ENCODE data around the gene ATP1B1.

DNA sequence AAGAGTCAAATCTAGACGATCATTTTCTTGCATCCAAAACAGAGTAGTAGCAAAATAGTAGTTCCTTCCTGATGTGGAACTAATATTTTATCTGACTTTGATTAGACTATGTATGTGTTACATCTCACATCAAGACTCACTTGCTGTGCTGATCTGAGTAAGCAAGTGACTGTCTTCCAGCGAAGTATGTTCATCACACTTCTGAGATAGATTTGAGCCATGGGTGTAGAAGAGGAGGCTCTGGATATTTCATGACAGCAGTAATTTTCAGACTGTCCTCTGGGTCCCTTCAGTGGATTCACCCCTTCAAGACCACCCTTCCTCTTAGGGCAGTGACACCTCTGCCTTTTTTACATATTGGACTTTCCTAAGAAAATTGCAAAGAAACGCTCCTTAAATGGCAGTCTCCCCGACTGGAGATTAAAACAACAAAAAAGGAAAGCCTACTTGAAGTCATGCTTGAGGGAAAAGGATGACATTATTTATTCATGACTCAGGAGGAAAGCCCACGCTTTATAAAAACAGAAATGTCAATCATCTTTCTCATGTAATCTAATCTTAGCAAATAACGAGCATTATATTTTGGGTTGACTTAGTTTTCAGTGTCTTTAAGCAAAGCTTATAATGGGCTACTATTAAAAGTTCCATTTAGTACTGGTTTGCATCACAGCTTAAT is 22.8 kb downstream of the ATP1B1 start:
- TF ChIP-seq, protein P1, sequence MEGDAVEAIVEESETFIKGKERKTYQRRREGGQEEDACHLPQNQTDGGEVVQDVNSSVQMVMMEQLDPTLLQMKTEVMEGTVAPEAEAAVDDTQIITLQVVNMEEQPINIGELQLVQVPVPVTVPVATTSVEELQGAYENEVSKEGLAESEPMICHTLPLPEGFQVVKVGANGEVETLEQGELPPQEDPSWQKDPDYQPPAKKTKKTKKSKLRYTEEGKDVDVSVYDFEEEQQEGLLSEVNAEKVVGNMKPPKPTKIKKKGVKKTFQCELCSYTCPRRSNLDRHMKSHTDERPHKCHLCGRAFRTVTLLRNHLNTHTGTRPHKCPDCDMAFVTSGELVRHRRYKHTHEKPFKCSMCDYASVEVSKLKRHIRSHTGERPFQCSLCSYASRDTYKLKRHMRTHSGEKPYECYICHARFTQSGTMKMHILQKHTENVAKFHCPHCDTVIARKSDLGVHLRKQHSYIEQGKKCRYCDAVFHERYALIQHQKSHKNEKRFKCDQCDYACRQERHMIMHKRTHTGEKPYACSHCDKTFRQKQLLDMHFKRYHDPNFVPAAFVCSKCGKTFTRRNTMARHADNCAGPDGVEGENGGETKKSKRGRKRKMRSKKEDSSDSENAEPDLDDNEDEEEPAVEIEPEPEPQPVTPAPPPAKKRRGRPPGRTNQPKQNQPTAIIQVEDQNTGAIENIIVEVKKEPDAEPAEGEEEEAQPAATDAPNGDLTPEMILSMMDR (IDR thresholded peaks at IDR 0.05): no peak
- TF ChIP-seq POLR2A (IDR thresholded peaks at IDR 0.05) (no peak), EP300 (IDR thresholded peaks at IDR 0.05) (no peak)
